G401 (cell line): ENCODE results near the gene GJC1. TPM values are rescaled to one million over a fixed set of nuclear protein-coding genes. Genes with fewer than 3 reads are reported as not detected.

Experiments used
- DNase-seq: peaks from one replicate; pipeline ENCODE4 v3.0.0-alpha.2; 2015; ENCODE audit warnings: low spot score
- in situ Hi-C: cut with HindIII; loops from 2 replicates; pipeline ENCODE4 v1.10.0; 2016; ENCODE audit warnings: low sequenced_read_pairs, mixed read lengths
- total RNA-seq: library from RNA; depleted of rRNA; stranded (reverse); fragments of >200 nt; shearing (Covaris generic); gene quantifications from 2 replicates; pipeline ENCODE4 v1.2.3, GENCODE V29; 2014

GJC1 gene
- total RNA-seq, 1 experiment from 2014 or later, result 71.0 TPM

GRCh38 chr17:44781551-44782325, 48.3 kb downstream of the GJC1 start:
- in situ Hi-C loops, result no loop called here
- DNase-seq, result no peak

DNA sequence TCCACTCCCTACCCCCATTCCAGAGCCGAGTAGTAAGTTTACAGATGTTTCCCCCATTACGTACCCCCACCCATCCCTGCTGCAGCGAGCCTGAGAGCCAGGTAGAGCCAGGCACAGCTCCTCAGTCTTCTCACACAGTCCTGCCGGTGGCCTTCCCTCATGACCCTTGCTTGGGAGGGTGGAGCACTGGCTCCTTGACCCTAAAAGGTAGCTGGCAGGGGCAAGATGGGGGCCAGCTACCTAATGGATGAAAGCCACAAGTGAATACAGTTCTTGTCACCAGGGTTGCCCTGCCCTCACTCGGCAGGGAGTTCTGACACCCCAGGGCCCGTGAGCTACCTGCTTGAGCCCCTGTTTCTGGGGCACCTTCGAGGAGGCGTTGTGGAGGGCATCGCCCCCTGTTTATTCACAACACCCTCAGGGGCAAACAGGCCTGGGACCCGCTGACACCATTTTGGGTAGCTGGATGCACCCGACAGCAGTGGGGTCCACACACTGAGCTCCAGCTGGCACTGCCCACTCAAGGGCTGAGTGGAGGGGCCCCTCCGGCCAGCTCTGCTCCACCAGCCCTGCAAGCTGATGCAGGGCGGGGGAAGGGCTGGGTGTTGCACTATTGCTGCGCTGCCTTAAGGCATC, 49.1 kb downstream of the GJC1 start:
- no peak for DNase-seq
- in situ Hi-C loops, result no loop called here

DNA sequence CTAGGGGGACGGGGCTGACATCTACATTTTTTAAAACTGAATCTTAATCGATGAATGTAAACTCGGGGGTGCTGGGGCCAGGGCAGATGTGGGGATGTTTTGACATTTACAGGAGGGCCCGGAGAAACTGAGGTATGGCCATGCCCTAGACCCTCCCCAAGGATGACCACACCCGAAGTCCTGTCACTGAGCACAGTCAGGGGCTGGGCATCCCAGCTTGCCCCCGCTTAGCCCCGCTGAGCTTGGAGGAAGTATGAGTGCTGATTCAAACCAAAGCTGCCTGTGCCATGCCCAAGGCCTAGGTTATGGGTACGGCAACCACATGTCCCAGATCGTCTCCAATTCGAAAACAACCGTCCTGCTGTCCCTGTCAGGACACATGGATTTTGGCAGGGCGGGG, 49.9 kb downstream of the GJC1 start:
- in situ Hi-C loops, result no loop called here
- no peak for DNase-seq

DNA sequence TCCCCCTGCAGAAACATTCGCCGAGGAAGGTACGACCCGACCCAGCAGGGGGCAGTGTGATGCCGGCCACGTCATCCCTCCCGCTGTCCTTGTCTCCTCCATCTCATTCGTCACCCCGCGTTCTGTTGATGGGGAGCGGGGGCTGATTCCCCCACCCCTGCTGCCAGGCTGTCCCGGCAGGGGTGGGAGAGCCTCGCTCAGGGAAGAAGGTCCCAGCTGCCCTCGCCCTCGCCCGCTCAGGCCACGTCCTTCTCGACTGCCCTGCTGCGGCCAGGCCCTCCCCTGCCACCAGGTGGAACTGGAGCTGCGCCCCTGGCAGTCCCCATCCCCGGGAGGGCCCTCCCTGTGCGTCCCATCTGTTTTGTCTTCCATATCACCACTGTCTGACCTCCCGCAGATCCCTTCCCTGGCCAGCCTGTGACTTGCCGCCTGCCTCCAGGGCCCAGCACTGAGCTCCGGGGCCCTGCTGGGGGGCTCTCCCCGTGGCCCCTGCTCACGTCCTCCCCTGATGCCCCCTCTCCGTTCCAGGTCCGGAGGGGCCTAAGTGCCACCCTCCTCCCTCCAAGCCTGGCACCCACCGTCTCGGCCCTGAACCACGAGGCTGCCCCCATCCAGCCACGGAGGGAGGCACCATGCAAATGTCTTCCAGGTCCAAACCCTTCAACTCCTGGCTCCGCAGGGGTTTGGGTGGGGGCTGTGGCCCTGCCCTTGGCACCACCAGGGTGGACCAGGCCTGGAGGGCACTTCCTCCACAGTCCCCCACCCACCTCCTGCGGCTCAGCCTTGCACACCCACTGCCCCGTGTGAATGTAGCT, 50.7 kb downstream of the GJC1 start:
- in situ Hi-C loops, result no loop called here
- DNase-seq, result peak; percentile 79

DNA sequence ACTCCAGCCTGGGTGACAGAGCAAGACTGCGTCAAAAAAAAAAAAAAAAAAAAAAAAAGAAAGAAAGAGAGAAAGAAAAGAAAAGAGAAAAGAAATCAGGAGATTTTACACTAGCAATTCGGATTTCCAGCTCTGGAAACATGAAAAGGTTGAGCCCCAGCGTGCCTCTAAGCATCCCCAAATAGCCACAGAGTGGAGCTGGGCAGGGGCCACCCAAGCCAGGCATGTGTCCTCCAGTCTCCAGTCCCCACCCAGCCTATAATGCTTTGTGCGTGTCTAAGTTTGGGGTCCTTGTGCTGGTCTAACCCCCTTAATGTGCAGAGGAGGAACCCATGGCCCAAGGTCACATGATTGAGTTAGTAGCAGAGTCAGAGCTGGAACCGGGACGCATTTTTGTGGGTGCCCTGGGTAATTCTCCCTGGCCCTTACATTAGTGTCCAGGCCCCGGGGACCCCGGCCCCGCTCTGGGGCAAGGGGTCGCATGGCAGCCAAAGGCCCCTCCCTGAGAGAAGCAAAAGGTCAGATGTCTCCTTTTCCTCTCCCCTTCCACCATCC, 51.4 kb downstream of the GJC1 start:
- no peak for DNase-seq
- in situ Hi-C loops, result no loop called here

DNA sequence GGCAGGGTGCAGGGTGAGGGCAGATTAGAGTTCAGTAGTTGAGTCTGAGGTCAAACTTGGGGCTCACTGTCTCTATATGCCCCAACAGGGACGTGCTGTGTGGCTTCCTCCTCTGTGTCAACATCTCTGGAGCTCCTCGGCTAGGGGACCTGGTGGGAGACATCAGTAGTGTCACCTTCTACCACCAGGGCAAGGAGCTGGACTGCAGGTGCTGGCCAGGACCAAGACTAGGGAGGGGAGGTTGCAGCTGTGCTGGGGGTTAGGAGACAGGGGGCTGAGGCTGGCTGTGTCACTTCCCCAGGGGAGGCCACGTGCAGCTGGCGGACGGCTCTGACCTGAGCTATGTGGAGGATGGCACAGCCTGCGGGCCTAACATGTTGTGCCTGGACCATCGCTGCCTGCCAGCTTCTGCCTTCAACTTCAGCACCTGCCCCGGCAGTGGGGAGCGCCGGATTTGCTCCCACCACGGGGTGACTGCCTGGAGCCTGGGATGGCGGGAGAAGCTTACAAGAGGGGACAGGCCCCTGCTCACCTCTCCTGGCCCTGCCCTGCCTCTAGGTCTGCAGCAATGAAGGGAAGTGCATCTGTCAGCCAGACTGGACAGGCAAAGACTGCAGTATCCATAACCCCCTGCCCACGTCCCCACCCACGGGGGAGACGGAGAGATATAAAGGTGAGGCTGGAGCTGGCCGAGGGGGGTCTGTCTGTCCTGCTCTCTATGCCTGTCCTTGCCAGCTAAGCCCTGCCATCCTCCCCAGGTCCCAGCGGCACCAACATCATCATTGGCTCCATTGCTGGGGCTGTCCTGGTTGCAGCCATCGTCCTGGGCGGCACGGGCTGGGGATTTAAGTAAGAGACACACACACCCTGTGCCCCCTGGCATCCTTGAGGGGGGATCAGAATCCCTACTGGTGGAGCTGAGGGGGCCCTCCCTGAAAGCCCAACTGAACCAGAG, 52.4 kb downstream of the GJC1 start:
- DNase-seq, result no peak
- in situ Hi-C loops, result no loop called here

DNA sequence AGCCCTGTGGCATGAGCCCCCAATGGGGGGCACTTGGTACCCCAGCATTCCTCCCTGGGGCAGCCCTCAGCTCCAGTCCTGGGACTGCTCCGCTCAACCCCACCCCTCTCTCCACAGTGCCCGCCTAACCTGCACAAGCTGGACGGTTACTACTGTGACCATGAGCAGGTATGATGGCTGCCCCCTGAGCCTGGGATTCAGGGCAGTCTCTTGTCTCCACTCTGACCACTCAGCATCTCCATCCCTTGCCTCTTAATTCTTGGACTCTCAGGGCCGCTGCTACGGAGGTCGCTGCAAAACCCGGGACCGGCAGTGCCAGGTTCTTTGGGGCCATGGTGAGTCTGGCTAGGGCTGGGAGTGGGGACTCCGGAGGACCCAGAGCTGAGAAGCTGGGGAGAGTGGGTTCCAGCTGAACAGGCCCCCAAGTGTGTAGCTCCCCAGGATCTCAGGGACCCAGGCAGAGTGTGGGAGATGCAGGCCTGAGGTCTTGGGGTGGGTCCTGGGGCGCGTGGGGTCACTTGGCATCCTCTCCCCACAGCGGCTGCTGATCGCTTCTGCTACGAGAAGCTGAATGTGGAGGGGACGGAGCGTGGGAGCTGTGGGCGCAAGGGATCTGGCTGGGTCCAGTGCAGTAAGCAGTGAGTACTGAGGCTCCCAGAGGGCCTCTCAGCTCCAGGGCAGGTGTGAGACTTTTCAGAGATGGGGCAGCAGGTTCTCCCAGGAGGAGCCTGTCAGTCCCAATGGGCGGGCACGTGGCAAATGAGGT, 53.3 kb downstream of the GJC1 start:
- no peak for DNase-seq
- in situ Hi-C loops, result no loop called here

- DNase-seq, result peak; percentile 43
- in situ Hi-C loops, result no loop called here
Observed at GRCh38 chr17:44775838-44776621, 54.1 kb downstream of the GJC1 start.

DNA sequence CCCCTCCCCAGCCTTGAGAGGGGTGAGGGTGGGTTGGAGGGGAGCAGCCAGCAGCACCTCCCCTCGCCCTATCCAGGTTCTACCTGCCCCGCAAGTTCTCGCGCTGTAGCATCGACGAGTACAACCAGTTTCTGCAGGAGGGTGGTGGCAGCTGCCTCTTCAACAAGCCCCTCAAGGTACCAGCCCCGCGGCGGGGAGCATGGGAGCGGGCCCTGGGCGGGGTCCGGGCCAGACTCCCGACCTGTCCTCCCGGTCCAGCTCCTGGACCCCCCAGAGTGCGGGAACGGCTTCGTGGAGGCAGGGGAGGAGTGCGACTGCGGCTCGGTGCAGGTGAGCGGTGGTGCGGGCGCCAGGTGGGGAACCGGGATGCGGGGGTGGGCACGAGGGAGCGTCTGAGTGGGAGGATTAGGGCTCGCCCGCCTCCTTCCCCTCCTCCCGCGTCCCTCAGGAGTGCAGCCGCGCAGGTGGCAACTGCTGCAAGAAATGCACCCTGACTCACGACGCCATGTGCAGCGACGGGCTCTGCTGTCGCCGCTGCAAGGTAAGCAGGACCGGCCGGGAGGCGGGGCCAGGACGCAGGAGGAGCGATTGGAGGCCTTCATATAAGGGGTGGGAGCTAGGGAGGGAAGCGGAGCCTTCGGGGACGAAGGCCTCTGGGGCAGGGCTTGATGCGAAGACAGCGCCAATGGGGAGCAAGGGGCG, 54.8 kb downstream of the GJC1 start:
- in situ Hi-C loops, result no loop called here
- DNase-seq, result peak; percentile 100

DNA sequence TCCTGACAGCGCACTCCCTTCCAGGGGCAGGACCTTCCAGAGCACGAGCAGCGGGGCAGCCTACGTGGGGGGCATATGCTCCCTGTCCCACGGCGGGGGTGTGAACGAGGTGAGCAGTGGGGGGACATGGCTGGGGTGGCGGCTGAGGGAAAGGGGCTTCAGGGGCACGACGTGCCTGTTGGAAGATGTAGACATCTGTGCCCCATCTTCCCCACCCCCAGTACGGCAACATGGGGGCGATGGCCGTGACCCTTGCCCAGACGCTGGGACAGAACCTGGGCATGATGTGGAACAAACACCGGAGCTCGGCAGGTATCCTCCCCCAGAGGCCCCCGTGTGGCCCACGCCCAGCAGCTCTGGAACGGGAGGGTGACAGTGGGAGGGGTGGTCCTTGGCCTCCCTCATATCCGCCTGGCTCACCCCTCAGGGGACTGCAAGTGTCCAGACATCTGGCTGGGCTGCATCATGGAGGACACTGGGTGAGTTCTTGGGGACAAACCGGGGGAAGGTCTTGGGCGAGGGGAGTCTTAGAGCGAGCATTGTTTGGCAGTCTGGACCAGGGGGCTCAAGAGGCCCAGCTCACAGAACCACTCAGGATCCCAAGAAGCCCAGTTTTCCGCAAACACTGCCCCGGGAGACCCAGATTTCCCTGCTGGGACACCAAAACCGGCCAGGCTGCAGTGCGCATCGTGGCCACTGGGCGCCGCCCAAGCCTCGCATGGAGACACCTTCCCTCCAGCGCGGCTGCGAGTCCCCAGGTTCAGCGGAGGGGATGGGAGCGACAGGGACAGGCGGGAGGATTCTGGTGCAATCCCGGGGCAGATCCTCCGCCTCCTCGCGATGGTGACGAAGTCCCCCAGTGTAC, 55.6 kb downstream of the GJC1 start:
- DNase-seq, result peak; percentile 88
- in situ Hi-C loops, result no loop called here

- in situ Hi-C loops, result no loop called here
- DNase-seq, result no peak
Observed at GRCh38 chr17:44773140-44773539, 56.9 kb downstream of the GJC1 start.

- in situ Hi-C loops, result no loop called here
- DNase-seq, result no peak
Observed at GRCh38 chr17:44772308-44773045, 57.6 kb downstream of the GJC1 start.

DNA sequence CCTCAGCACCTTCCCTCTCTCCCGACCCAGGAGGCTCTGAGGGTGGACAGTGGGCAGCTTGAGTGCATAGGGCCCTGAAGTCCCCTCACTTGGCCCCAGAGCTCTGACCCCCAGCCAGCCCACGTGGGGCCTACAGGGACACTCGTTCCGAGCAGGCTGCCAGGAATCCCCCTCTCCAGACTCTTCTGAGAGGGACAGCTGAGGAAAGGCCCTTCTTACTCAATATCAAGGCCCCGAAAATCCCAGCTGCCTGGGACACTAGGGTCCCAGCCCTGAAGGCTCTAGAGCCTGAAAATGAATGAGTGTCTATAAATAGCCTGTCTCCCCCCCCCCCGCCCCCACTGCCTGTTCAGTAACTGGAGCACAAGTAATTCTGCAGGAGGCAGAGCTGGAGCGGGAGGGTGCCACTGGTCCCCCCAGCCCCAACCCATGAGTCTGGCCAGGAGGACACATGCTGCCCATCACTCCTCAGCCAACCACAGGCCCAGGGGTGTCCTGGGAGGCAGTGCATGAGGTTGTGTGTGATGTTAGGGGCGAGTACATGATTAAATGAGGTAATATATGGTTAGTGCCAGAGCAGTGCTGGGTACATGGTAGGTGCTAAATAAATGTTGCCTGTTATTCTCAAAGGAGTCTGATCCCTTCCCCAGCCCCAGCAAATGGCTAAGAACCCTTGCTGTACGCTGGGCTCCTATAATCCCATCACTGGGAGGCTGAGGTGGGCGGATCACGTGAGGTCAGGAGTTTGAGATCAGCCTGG, 59.7 kb downstream of the GJC1 start:
- in situ Hi-C loops, result no loop called here
- DNase-seq, result peak; percentile 50

- in situ Hi-C loops, result no loop called here
Observed at GRCh38 chr17:44769647-44770084, 60.4 kb downstream of the GJC1 start.

More at GRCh38 chr17:44769647-44770084, 60.4 kb downstream of the GJC1 start:
- DNase-seq, result no peak
